ENCODE results near the gene JUNB. TPM values are rescaled to one million over a fixed set of nuclear protein-coding genes. Genes with fewer than 3 reads are reported as not detected.
A peak's percentile ranks its signal among the peaks of the same experiment; 100 is the strongest.

Gene JUNB
- total RNA-seq, 1 donor from 2014 or later = 101 TPM

GRCh38 chr19:12828494-12828893 is 37.2 kb downstream of the JUNB start:
- peaks cover 3% of the 10 kb centered on the region for H3K36me3 Mint-ChIP-seq (ENCODE audit: low read depth, unreplicated experiment)
- H3K4me1 Mint-ChIP-seq (ENCODE audit: low read depth, unreplicated experiment) = no peaks in the 10 kb centered on the region
- H3K9me3 Mint-ChIP-seq (ENCODE audit: unreplicated experiment) = no peaks in the 10 kb centered on the region
- Histone ChIP-seq H3K9ac (ENCODE audit: low read length) (no peak overlapping the region), H3K79me2 (ENCODE audit: insufficient read depth, low read length) (no peaks in the 10 kb centered on the region), H3K4me3 (ENCODE audit: insufficient read depth, low read depth, low read length) (no peak overlapping the region), H3K27ac (ENCODE audit: low read depth, low read length) (no peak overlapping the region), H3K4me2 (ENCODE audit: low read length) (no peak overlapping the region), H3K36me3 (ENCODE audit: insufficient read depth, low read length) (no peaks in the 10 kb centered on the region), H4K20me1 (ENCODE audit: insufficient read depth, low read length) (no peaks in the 10 kb centered on the region), H3K27me3 (ENCODE audit: insufficient read depth, low read length) (peaks cover 13% of the 10 kb centered on the region), H3K4me1 (ENCODE audit: insufficient read depth, low read length) (no peaks in the 10 kb centered on the region), H3K9me3 (ENCODE audit: insufficient read depth, low read depth, low read length) (no peaks in the 10 kb centered on the region), H2AFZ (ENCODE audit: low read depth, low read length) (no peak overlapping the region)
- H3K27me3 Mint-ChIP-seq (ENCODE audit: low read depth, unreplicated experiment) = peaks cover 42% of the 10 kb centered on the region
- H3K27ac Mint-ChIP-seq (ENCODE audit: unreplicated experiment) = no peak overlapping the region
- TF ChIP-seq, protein P1, sequence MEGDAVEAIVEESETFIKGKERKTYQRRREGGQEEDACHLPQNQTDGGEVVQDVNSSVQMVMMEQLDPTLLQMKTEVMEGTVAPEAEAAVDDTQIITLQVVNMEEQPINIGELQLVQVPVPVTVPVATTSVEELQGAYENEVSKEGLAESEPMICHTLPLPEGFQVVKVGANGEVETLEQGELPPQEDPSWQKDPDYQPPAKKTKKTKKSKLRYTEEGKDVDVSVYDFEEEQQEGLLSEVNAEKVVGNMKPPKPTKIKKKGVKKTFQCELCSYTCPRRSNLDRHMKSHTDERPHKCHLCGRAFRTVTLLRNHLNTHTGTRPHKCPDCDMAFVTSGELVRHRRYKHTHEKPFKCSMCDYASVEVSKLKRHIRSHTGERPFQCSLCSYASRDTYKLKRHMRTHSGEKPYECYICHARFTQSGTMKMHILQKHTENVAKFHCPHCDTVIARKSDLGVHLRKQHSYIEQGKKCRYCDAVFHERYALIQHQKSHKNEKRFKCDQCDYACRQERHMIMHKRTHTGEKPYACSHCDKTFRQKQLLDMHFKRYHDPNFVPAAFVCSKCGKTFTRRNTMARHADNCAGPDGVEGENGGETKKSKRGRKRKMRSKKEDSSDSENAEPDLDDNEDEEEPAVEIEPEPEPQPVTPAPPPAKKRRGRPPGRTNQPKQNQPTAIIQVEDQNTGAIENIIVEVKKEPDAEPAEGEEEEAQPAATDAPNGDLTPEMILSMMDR (IDR thresholded peaks at IDR 0.05; ENCODE audit: insufficient read depth, low read depth, low read length) = no peak
- no peak for TF ChIP-seq EZH2 (IDR thresholded peaks at IDR 0.05; ENCODE audit: insufficient read depth, low read length)
- no peak for DNase-seq (ENCODE audit: low read depth)
- FAIRE-seq = no peak
- no peak overlapping the region for H3K4me3 Mint-ChIP-seq (ENCODE audit: unreplicated experiment)

DNA sequence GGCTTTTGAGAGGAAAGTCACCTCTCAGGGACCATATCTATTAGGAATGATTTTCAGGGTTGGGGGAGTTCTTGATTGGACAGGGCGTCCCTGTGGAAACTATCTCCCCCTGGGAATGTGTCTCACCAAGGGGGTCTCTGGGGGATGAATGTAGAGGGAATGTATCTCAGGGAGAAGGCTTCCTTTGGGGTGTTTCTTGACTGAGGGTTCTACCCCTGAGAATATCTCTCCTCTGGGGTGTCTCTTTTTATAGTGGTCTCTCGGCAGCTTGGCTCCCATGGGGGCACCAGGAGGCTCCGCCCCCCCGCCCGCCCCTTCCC is 42.1 kb downstream of the JUNB start:
- Histone ChIP-seq H3K4me3 (ENCODE audit: insufficient read depth, low read depth, low read length) (no peak overlapping the region), H2AFZ (ENCODE audit: low read depth, low read length) (no peak overlapping the region), H3K4me2 (ENCODE audit: low read length) (no peak overlapping the region), H3K36me3 (ENCODE audit: insufficient read depth, low read length) (no peaks in the 10 kb centered on the region), H4K20me1 (ENCODE audit: insufficient read depth, low read length) (no peaks in the 10 kb centered on the region), H3K79me2 (ENCODE audit: insufficient read depth, low read length) (no peaks in the 10 kb centered on the region), H3K9ac (ENCODE audit: low read length) (no peak overlapping the region), H3K27ac (ENCODE audit: low read depth, low read length) (no peak overlapping the region), H3K4me1 (ENCODE audit: insufficient read depth, low read length) (no peaks in the 10 kb centered on the region), H3K27me3 (ENCODE audit: insufficient read depth, low read length) (peaks cover 51% of the 10 kb centered on the region), H3K9me3 (ENCODE audit: insufficient read depth, low read depth, low read length) (no peaks in the 10 kb centered on the region)
- peaks cover 3% of the 10 kb centered on the region for H3K9me3 Mint-ChIP-seq (ENCODE audit: unreplicated experiment)
- FAIRE-seq (no peak), DNase-seq (ENCODE audit: low read depth) (no peak)
- H3K4me3 Mint-ChIP-seq (ENCODE audit: unreplicated experiment) = peak overlapping the region; percentile 31
- H3K4me1 Mint-ChIP-seq (ENCODE audit: low read depth, unreplicated experiment) = no peaks in the 10 kb centered on the region
- H3K27ac Mint-ChIP-seq (ENCODE audit: unreplicated experiment) = no peak overlapping the region
- no peaks in the 10 kb centered on the region for H3K36me3 Mint-ChIP-seq (ENCODE audit: low read depth, unreplicated experiment)
- TF ChIP-seq EZH2 (IDR thresholded peaks at IDR 0.05; ENCODE audit: insufficient read depth, low read length) = no peak
- TF ChIP-seq, protein P1 (IDR thresholded peaks at IDR 0.05; ENCODE audit: insufficient read depth, low read depth, low read length) = no peak
- H3K27me3 Mint-ChIP-seq (ENCODE audit: low read depth, unreplicated experiment) = peaks cover 41% of the 10 kb centered on the region

DNA sequence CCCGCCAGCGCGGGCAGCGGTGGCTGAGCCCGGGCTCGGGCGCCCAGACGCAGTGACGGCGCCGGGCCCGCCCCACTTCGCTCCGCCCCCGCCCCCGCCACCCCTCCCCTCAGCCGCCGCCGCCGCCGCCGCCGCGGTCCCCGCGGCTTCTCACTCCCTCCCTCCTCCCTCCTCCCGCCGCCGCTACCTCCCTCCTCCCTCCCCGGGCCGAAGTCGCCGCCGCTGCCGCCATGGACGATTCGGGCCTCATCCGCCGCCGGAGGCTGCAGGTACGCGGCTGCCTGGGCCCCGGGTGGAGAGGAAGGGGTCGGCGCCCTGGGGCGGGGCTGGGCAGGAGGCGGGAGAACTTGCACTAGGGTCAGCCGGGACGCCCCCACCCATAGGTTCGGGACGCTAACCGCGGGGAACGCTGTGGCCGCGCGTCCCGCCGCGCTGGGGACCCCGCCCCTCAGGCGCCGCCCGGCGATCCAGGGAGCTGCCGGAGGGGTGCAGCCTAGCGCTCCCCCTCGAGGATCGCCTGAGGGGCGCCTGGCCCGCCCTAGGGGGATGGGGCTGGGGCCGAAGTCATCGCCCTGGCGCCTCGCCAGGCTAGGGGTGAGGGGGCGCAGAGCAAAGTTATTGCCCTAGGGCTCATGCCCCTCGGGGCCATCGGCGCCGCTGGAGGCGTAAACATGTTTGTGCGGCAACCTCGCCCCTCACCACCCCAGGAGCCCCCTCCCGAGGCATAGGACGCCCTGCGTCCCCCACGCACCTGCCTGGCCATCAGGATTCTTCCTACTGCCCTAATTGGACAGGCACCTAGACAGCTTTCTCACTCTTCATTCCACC is 42.7 kb downstream of the JUNB start:
- Histone ChIP-seq H3K36me3 (ENCODE audit: insufficient read depth, low read length) (no peaks in the 10 kb centered on the region), H3K79me2 (ENCODE audit: insufficient read depth, low read length) (no peaks in the 10 kb centered on the region), H3K4me2 (ENCODE audit: low read length) (peak overlapping the region; percentile 80), H3K4me3 (ENCODE audit: insufficient read depth, low read depth, low read length) (no peak overlapping the region), H3K4me1 (ENCODE audit: insufficient read depth, low read length) (no peaks in the 10 kb centered on the region), H3K9ac (ENCODE audit: low read length) (no peak overlapping the region), H3K9me3 (ENCODE audit: insufficient read depth, low read depth, low read length) (no peaks in the 10 kb centered on the region), H2AFZ (ENCODE audit: low read depth, low read length) (no peak overlapping the region), H4K20me1 (ENCODE audit: insufficient read depth, low read length) (no peaks in the 10 kb centered on the region), H3K27me3 (ENCODE audit: insufficient read depth, low read length) (peaks cover 55% of the 10 kb centered on the region), H3K27ac (ENCODE audit: low read depth, low read length) (no peak overlapping the region)
- Mint-ChIP-seq H3K36me3 (ENCODE audit: low read depth, unreplicated experiment) (no peaks in the 10 kb centered on the region), H3K27ac (ENCODE audit: unreplicated experiment) (no peak overlapping the region), H3K27me3 (ENCODE audit: low read depth, unreplicated experiment) (peaks cover 41% of the 10 kb centered on the region), H3K4me1 (ENCODE audit: low read depth, unreplicated experiment) (no peaks in the 10 kb centered on the region), H3K9me3 (ENCODE audit: unreplicated experiment) (peaks cover 3% of the 10 kb centered on the region), H3K4me3 (ENCODE audit: unreplicated experiment) (peak overlapping the region; percentile 76)
- DNase-seq (ENCODE audit: low read depth) = no peak
- peak; percentile 88 for TF ChIP-seq EZH2 (IDR thresholded peaks at IDR 0.05; ENCODE audit: insufficient read depth, low read length)
- TF ChIP-seq, protein P1 (IDR thresholded peaks at IDR 0.05; ENCODE audit: insufficient read depth, low read depth, low read length) = no peak
- no peak for FAIRE-seq

Data from astrocyte (in vitro differentiated cells and primary cell).